GM23338 (cell line): ENCODE results near the gene SF3A1. TPM values are rescaled to one million over a fixed set of nuclear protein-coding genes. Genes with fewer than 3 reads are reported as not detected.

Experiments
- ATAC-seq: fragments of 200-7000 bp; cut with Tn5 transposase; 3 replicates; pipeline ENCODE4 v1.9.1; 2020
- DNase-seq: peaks from one replicate; pipeline ENCODE4 v3.0.0-alpha.2; 2015; ENCODE audit warnings: low spot score
- H2AFZ ChIP-seq: fragments of 200-600 bp; sonication (generic); 2 replicates; pipeline ENCODE4 v1.8.0; 2016; ENCODE audit warnings: antibody characterized with exemption, mild to moderate bottlenecking, moderate library complexity
- H3F3A ChIP-seq: fragments of 200-600 bp; sonication (generic); replicated peaks from 2 replicates; pipeline ENCODE4 v1.8.0; 2017; ENCODE audit warnings: antibody characterized with exemption, mixed run types, low read depth
- H3K27ac ChIP-seq: fragments of 200-600 bp; sonication (generic); 2 replicates; pipeline ENCODE4 v1.6.1; 2016; ENCODE audit warnings: low read depth
- H3K27me3 ChIP-seq: fragments of 200-600 bp; sonication (generic); 2 replicates; pipeline ENCODE4 v1.8.0; 2016; ENCODE audit warnings: mild to moderate bottlenecking, mixed run types, moderate library complexity; ENCODE audit not compliant: insufficient read depth
- H3K36me3 ChIP-seq: fragments of 200-600 bp; sonication (generic); 2 replicates; pipeline ENCODE4 v1.8.0; 2016; ENCODE audit warnings: mild to moderate bottlenecking; ENCODE audit not compliant: insufficient read depth
- H3K4me1 ChIP-seq: fragments of 200-600 bp; sonication (generic); 2 replicates; pipeline ENCODE4 v1.8.0; 2016; ENCODE audit warnings: mild to moderate bottlenecking, moderate library complexity; ENCODE audit not compliant: insufficient read depth
- H3K4me2 ChIP-seq: fragments of 200-600 bp; sonication (generic); 2 replicates; pipeline ENCODE4 v1.7.1; 2017; ENCODE audit warnings: mixed run types
- H3K4me3 ChIP-seq: fragments of 200-600 bp; sonication (generic); 2 replicates; pipeline ENCODE4 v1.6.1; 2016; ENCODE audit warnings: mixed run types
- H3K79me2 ChIP-seq: fragments of 200-600 bp; sonication (generic); replicated peaks from 2 replicates; pipeline ENCODE4 v1.8.0; 2017; ENCODE audit warnings: mild to moderate bottlenecking; ENCODE audit not compliant: insufficient read depth
- H3K9me2 ChIP-seq: fragments of 200-600 bp; sonication (generic); 2 replicates; pipeline ENCODE4 v1.8.0; 2017; ENCODE audit not compliant: insufficient read depth
- H4K20me1 ChIP-seq: fragments of 200-600 bp; sonication (generic); replicated peaks from 2 replicates; pipeline ENCODE4 v1.8.0; 2017; ENCODE audit warnings: mild to moderate bottlenecking; ENCODE audit not compliant: insufficient read depth
- H3K27ac Mint-ChIP-seq: 2 replicates; pipeline ENCODE4 v1.8.0; 2020; ENCODE audit warnings: inconsistent platforms, mild to moderate bottlenecking, moderate library complexity, mixed read lengths
- H3K27me3 Mint-ChIP-seq: 3 replicates; pipeline ENCODE4 v1.8.0; 2022; ENCODE audit warnings: low read depth, mild to moderate bottlenecking, moderate library complexity, mixed read lengths, inconsistent platforms; ENCODE audit not compliant: insufficient read depth, poor library complexity
- H3K36me3 Mint-ChIP-seq: 3 replicates; pipeline ENCODE4 v1.8.0; 2021; ENCODE audit warnings: low read depth, mild to moderate bottlenecking, inconsistent platforms, moderate library complexity, mixed read lengths
- H3K4me1 Mint-ChIP-seq: 3 replicates; pipeline ENCODE4 v1.8.0; 2020; ENCODE audit warnings: mild to moderate bottlenecking, inconsistent platforms, mixed read lengths
- H3K4me3 Mint-ChIP-seq: 3 replicates; pipeline ENCODE4 v1.8.0; 2021; ENCODE audit warnings: moderate library complexity, mild to moderate bottlenecking, inconsistent platforms, mixed read lengths
- H3K9me3 Mint-ChIP-seq: 3 replicates; pipeline ENCODE4 v1.8.0; 2020; ENCODE audit warnings: moderate library complexity, mild to moderate bottlenecking, inconsistent platforms, mixed read lengths
- CREB1 ChIP-seq: fragments of 250-450 bp; sonication (Bioruptor Pico); IDR thresholded peaks from 2 replicates; pipeline ENCODE4 v1.5.0; 2020; ENCODE audit warnings: low read depth, mild to moderate bottlenecking, moderate library complexity
- JUNB ChIP-seq: IDR thresholded peaks from one replicate; pipeline ENCODE4 v1.6.1; 2016; ENCODE audit warnings: antibody characterized with exemption; ENCODE audit not compliant: unreplicated experiment
- POLR2AphosphoS5 ChIP-seq: IDR thresholded peaks from 2 replicates; pipeline ENCODE4 v1.6.1; 2016; ENCODE audit warnings: antibody characterized with exemption, low read depth
- STAT1 ChIP-seq: IDR thresholded peaks from one replicate; pipeline ENCODE4 v1.6.1; 2016; ENCODE audit warnings: antibody characterized with exemption; ENCODE audit not compliant: unreplicated experiment
- ZNF331 ChIP-seq: fragments of 250-450 bp; sonication (Bioruptor Pico); IDR thresholded peaks from 2 replicates; pipeline ENCODE4 v1.5.0; 2020; ENCODE audit warnings: low read depth, mild to moderate bottlenecking, moderate library complexity
- polyA plus RNA-seq: library from polyadenylated mRNA; unstranded; fragments of >200 nt; fragmentation: Nextera tagmentation; extraction: Ambion mirVana; gene quantifications from 2 replicates; pipeline ENCODE4 v1.2.1, GENCODE V29; 2016
- total RNA-seq: library from RNA; depleted of rRNA; stranded (reverse); fragments of >200 nt; shearing (Covaris generic); gene quantifications from 2 replicates; pipeline ENCODE4 v1.2.3, GENCODE V29; 2014
- TF ChIP-seq, protein P1 (sequence below), 2 experiments: fragments of 200-600 bp in 1 of 2; sonication (generic) in 1 of 2; conservative IDR thresholded peaks; 2 replicates each; pipeline versions ENCODE4 v1.5.1 to v1.6.1; 2016 to 2017; ENCODE audit warnings: antibody characterized with exemption in 2 of 2, low read depth in 2 of 2, mild to moderate bottlenecking in 2 of 2, moderate library complexity in 1 of 2
- TF ChIP-seq, protein P2 (sequence below): IDR thresholded peaks from one replicate; pipeline ENCODE4 v1.6.1; 2018; ENCODE audit warnings: antibody characterized with exemption; ENCODE audit not compliant: unreplicated experiment
- TF ChIP-seq, protein P3 (sequence below): IDR thresholded peaks from 2 replicates; pipeline ENCODE4 v1.6.1; 2016; ENCODE audit warnings: antibody characterized with exemption

Gene SF3A1
- total and polyA plus RNA-seq, 2 experiments from 2014 or later, result 107 to 108 TPM

DNA sequence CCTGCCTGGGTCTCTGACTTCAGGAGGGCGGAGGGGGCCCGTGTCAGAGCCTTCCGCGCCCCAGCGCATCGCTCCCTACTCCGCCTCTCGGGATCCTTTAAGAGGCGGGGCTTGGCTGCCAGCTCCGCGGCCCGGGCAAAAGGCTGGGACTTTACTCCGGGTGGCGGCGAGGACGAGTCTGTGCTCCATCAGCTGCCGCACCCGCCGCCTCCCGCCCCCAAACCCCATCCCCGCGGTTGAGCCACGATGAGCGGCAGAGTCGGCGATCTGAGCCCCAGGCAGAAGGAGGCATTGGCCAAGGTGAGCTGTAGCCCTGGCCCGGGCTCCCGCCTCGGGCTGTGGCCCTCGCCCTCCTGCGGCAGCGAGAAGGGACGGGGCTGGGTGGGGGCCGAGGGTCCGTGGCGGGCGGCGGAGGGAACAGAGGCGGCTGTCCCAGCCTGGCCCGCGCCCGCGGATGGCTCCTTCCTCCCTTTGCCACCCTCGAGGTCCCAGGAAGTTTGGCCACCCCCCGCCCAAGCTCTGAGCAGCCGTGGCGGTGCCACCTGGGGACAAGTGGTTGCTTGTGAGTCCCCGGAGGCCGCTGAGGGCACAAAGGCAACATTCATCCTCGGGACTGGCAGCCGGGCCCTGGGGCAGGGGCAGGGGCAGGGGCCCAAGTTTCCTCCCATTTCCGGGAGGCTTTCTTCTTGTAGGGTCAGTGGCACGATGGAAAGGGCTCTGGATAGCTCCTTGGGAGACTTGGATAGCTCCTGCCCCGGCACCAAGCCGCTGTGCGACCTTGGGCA is 40.4 kb upstream of the SF3A1 start, which contains the start of gene SEC14L2:
SEC14L2 (plus strand) TSS at position 148 of the 785 bp plus-strand sequence; CDS start at position 247, 99 bp downstream.
- H3K79me2 ChIP-seq, result no peaks in the 10 kb centered on the region

DNA sequence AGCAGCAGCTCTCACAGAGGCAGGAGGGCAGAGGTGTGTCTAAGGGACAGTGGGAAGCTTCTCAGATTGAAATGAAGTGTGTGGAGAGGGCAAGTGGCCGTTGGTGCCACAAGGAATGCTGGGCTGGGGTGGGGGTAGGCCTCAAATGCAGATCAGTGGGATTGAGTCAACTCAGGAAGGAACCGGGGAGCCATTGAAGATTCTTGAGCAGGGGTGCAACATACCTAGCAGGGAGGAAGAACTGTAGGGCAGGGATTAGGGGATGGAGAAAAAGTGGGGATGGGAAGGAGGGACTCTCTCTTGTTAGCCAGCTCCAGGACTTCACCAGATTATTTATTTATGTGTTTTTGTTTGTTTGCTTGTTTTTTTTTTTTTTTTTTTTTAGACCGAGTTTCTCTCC is 37.2 kb upstream of the SF3A1 start:
- ATAC-seq (no peak), DNase-seq (no peak)
- Histone ChIP-seq H3F3A (no peaks in the 10 kb centered on the region), H3K4me1 (peaks cover 22% of the 10 kb centered on the region), H3K9me2 (no peaks in the 10 kb centered on the region), H2AFZ (no peak overlapping the region), H3K4me2 (no peak overlapping the region), H4K20me1 (no peaks in the 10 kb centered on the region), H3K27ac (no peak overlapping the region), H3K79me2 (no peaks in the 10 kb centered on the region), H3K4me3 (no peak overlapping the region), H3K36me3 (no peaks in the 10 kb centered on the region), H3K27me3 (peaks cover 34% of the 10 kb centered on the region)
- H3K27ac Mint-ChIP-seq, result no peak overlapping the region
- TF ChIP-seq, protein P1, sequence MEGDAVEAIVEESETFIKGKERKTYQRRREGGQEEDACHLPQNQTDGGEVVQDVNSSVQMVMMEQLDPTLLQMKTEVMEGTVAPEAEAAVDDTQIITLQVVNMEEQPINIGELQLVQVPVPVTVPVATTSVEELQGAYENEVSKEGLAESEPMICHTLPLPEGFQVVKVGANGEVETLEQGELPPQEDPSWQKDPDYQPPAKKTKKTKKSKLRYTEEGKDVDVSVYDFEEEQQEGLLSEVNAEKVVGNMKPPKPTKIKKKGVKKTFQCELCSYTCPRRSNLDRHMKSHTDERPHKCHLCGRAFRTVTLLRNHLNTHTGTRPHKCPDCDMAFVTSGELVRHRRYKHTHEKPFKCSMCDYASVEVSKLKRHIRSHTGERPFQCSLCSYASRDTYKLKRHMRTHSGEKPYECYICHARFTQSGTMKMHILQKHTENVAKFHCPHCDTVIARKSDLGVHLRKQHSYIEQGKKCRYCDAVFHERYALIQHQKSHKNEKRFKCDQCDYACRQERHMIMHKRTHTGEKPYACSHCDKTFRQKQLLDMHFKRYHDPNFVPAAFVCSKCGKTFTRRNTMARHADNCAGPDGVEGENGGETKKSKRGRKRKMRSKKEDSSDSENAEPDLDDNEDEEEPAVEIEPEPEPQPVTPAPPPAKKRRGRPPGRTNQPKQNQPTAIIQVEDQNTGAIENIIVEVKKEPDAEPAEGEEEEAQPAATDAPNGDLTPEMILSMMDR (conservative IDR thresholded peaks at IDR 0.05; ENCODE audit: low read depth in 2 of 2), result no peak
- no peak for TF ChIP-seq JUNB
- no peak for TF ChIP-seq POLR2AphosphoS5
- TF ChIP-seq STAT1, result no peak
- TF ChIP-seq CREB1 (CRISPR knock-in tag), result no peak
- TF ChIP-seq, protein P2, sequence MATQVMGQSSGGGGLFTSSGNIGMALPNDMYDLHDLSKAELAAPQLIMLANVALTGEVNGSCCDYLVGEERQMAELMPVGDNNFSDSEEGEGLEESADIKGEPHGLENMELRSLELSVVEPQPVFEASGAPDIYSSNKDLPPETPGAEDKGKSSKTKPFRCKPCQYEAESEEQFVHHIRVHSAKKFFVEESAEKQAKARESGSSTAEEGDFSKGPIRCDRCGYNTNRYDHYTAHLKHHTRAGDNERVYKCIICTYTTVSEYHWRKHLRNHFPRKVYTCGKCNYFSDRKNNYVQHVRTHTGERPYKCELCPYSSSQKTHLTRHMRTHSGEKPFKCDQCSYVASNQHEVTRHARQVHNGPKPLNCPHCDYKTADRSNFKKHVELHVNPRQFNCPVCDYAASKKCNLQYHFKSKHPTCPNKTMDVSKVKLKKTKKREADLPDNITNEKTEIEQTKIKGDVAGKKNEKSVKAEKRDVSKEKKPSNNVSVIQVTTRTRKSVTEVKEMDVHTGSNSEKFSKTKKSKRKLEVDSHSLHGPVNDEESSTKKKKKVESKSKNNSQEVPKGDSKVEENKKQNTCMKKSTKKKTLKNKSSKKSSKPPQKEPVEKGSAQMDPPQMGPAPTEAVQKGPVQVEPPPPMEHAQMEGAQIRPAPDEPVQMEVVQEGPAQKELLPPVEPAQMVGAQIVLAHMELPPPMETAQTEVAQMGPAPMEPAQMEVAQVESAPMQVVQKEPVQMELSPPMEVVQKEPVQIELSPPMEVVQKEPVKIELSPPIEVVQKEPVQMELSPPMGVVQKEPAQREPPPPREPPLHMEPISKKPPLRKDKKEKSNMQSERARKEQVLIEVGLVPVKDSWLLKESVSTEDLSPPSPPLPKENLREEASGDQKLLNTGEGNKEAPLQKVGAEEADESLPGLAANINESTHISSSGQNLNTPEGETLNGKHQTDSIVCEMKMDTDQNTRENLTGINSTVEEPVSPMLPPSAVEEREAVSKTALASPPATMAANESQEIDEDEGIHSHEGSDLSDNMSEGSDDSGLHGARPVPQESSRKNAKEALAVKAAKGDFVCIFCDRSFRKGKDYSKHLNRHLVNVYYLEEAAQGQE, result no peak
- TF ChIP-seq, protein P3, sequence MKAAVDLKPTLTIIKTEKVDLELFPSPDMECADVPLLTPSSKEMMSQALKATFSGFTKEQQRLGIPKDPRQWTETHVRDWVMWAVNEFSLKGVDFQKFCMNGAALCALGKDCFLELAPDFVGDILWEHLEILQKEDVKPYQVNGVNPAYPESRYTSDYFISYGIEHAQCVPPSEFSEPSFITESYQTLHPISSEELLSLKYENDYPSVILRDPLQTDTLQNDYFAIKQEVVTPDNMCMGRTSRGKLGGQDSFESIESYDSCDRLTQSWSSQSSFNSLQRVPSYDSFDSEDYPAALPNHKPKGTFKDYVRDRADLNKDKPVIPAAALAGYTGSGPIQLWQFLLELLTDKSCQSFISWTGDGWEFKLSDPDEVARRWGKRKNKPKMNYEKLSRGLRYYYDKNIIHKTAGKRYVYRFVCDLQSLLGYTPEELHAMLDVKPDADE, result no peak
- no peak for TF ChIP-seq ZNF331 (CRISPR knock-in tag)
- peaks cover 16% of the 10 kb centered on the region for H3K9me3 Mint-ChIP-seq
- no peak overlapping the region for H3K4me3 Mint-ChIP-seq
- H3K27me3 Mint-ChIP-seq, result peaks cover 40% of the 10 kb centered on the region
- peaks cover 4% of the 10 kb centered on the region for H3K36me3 Mint-ChIP-seq
- peaks cover 34% of the 10 kb centered on the region for H3K4me1 Mint-ChIP-seq

More for the DNA sequence above, 40.4 kb upstream of the SF3A1 start, which contains the start of gene SEC14L2:
- Mint-ChIP-seq H3K27me3 (peaks cover 43% of the 10 kb centered on the region), H3K9me3 (no peaks in the 10 kb centered on the region), H3K36me3 (no peaks in the 10 kb centered on the region; the same call in 2 of the 3 replicates), H3K4me3 (peak within 1 kb of the TSS; percentile 82), H3K27ac (no peak within 1 kb of the TSS), H3K4me1 (peaks cover 33% of the 10 kb centered on the region)
- no peak for TF ChIP-seq CREB1 (CRISPR knock-in tag)
- peak; percentile 70 for TF ChIP-seq POLR2AphosphoS5
- Histone ChIP-seq H3K4me1 (peaks cover 26% of the 10 kb centered on the region), H2AFZ (peak within 1 kb of the TSS; percentile 96), H3K9me2 (no peaks in the 10 kb centered on the region), H3K4me2 (peak within 1 kb of the TSS; percentile 93), H3K27ac (no peak within 1 kb of the TSS), H3F3A (no peaks in the 10 kb centered on the region; the same call in 1 of the 2 replicates), H3K36me3 (no peaks in the 10 kb centered on the region), H3K4me3 (peak within 1 kb of the TSS; percentile 81), H3K27me3 (peaks cover 34% of the 10 kb centered on the region), H4K20me1 (no peaks in the 10 kb centered on the region)
- ATAC-seq (peak; percentile 84), DNase-seq (peak; percentile 85)
